ENCODE results near the gene MRS2. TPM values are rescaled to one million over a fixed set of nuclear protein-coding genes. Genes with fewer than 3 reads are reported as not detected.

Gene MRS2
- polyA plus RNA-seq, 1 of the 3 experiments (the other 2 are of a cell fraction): 9.4 TPM

GRCh38 chr6:24356310-24356973 lies 46.3 kb upstream of the MRS2 start:
- CTCF ChIA-PET: interaction anchor here (1.1 kb wide), 1 partner anchor 73 kb away, joined by 8 read pairs; no protein-coding TSS in a partner anchor
- Histone ChIP-seq H3K9me2 (no peaks in the 10 kb centered on the region), H3K4me1 (ENCODE audit: control insufficient read depth in 1 of 2, insufficient read depth in 2 of 2, low read depth in 1 of 2, low read length in 1 of 2) (peaks cover 0 to 4% of the 10 kb centered on the region in 2 experiments; a peak in 2 of 4 replicates), H4K20me1 (ENCODE audit: insufficient read depth) (no peaks in the 10 kb centered on the region), H2AFZ (ENCODE audit: low read depth) (no peak overlapping the region), H3K4me2 (no peak overlapping the region), H3K79me2 (ENCODE audit: insufficient read depth) (no peaks in the 10 kb centered on the region), H3F3A (replicated peaks; ENCODE audit: insufficient read depth) (no peaks in the 10 kb centered on the region), H3K27me3 (ENCODE audit: insufficient read depth) (no peaks in the 10 kb centered on the region), H3K9ac (no peak overlapping the region), H3K27ac (ENCODE audit: low read depth in 2 of 2, low read length in 1 of 2) (no peak overlapping the region), H3K9me3 (no peaks in the 10 kb centered on the region; the same call in 1 of the 2 replicates), H3K36me3 (replicated peaks in 1 of 2; ENCODE audit: control insufficient read depth in 1 of 2, insufficient read depth in 2 of 2, low read length in 1 of 2) (no peaks in the 10 kb centered on the region), H3K4me3 (ENCODE audit: low read depth in 2 of 2, low read length in 1 of 2) (no peak overlapping the region)
- no peak for TF ChIP-seq TEAD4 (IDR thresholded peaks at IDR 0.05; ENCODE audit: borderline replicate concordance, insufficient read depth)
- WGBS (ENCODE audit: low lambda C conversion rate): 56% methylated on average over 5 of the region's 5 CpGs
- POLR2A ChIA-PET: no interaction called here
- DNase-seq: no peak

- H3K4me3 ChIP-seq (ENCODE audit: low read depth in 2 of 2, low read length in 1 of 2): no peak within 1 kb of the TSS
- TF ChIP-seq USF2 (IDR thresholded peaks at IDR 0.05; ENCODE audit: borderline replicate concordance, low read depth, low read length): no peak
- no peak for TF ChIP-seq POLR2AphosphoS5 (IDR thresholded peaks at IDR 0.05; ENCODE audit: low read depth, low read length)
- no peak for TF ChIP-seq MXI1 (IDR thresholded peaks at IDR 0.05; ENCODE audit: low read depth, low read length)
- no peak for TF ChIP-seq SIN3A (IDR thresholded peaks at IDR 0.05; ENCODE audit: borderline replicate concordance, low read depth, low read length)
- no peak for TF ChIP-seq NRF1 (IDR thresholded peaks at IDR 0.05; ENCODE audit: low read depth, low read length)
- no peak for TF ChIP-seq ZBTB33 (IDR thresholded peaks at IDR 0.05; ENCODE audit: borderline replicate concordance, low read depth)
- TF ChIP-seq CTCF (IDR thresholded peaks at IDR 0.05): no peak
- TF ChIP-seq SMC3 (IDR thresholded peaks at IDR 0.05; ENCODE audit: low read depth, low read length): no peak
- no peak for TF ChIP-seq REST (IDR thresholded peaks at IDR 0.05; ENCODE audit: low read depth, low read length)
- no peak for TF ChIP-seq RAD21 (IDR thresholded peaks at IDR 0.05; ENCODE audit: low read length)
- H4K20me1 ChIP-seq (ENCODE audit: insufficient read depth): no peaks in the 10 kb centered on the region
- H3K9ac ChIP-seq: no peak within 1 kb of the TSS
- H3K27ac ChIP-seq (ENCODE audit: low read depth in 2 of 2, low read length in 1 of 2): no peak within 1 kb of the TSS
- H3K79me2 ChIP-seq (ENCODE audit: insufficient read depth): no peaks in the 10 kb centered on the region
- H3F3A ChIP-seq (replicated peaks; ENCODE audit: insufficient read depth): no peaks in the 10 kb centered on the region
- H3K27me3 ChIP-seq (ENCODE audit: insufficient read depth): no peaks in the 10 kb centered on the region
- no peak within 1 kb of the TSS for H3K4me2 ChIP-seq
- no peaks in the 10 kb centered on the region for H3K36me3 ChIP-seq (replicated peaks in 1 of 2; ENCODE audit: control insufficient read depth in 1 of 2, insufficient read depth in 2 of 2, low read length in 1 of 2)
- H3K9me2 ChIP-seq: no peaks in the 10 kb centered on the region
- DNase-seq: no peak
- CTCF ChIA-PET: interaction anchor here (0.9 to 1.0 kb wide), 2 partner anchors 35 to 75 kb away, joined by 3 read pairs; no protein-coding TSS in a partner anchor
- peaks cover 0 to 4% of the 10 kb centered on the region in 2 experiments; a peak in 2 of 4 replicates for H3K4me1 ChIP-seq (ENCODE audit: control insufficient read depth in 1 of 2, insufficient read depth in 2 of 2, low read depth in 1 of 2, low read length in 1 of 2)
- no peak within 1 kb of the TSS for H2AFZ ChIP-seq (ENCODE audit: low read depth)
- H3K9me3 ChIP-seq: no peaks in the 10 kb centered on the region; the same call in 1 of the 2 replicates
- POLR2A ChIA-PET: no interaction called here
- WGBS (ENCODE audit: low lambda C conversion rate): 88% methylated on average over 43 of the region's 61 CpGs
Measured at GRCh38 chr6:24357336-24358218, 45.2 kb upstream of the MRS2 start, which contains the start of gene DCDC2. Gene DCDC2, minus strand, starts transcription at chr6:24358059. Its CDS starts 309 bp downstream, at chr6:24357750.

Measured in SK-N-SH (cell line).